ENCODE results near the gene SLC31A2. TPM values are rescaled to one million over a fixed set of nuclear protein-coding genes. Genes with fewer than 3 reads are reported as not detected.

SLC31A2 gene
- total and polyA plus RNA-seq, 2 experiments from 2014 or later = 1.8 to 3.8 TPM

DNA sequence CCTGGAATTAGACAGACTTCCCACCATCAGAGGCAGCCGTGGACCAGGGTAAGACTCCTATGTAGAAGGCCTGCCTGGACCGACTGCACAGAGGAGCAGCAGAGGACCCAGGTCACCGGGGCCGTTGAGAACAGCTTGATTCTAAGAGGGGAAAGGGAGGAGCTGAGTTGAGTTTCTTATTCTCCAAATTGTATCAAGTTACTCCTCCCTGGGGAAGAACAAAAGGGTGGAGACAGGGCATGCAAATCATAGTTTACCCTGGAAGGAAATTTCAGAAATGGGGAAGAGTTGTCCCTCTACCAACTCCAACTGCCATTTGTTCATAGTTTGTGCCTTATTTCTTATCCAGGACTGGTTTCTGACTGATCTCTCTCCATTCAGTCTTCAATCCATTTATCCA, 20.9 kb upstream of the SLC31A2 start (continued):
- TF ChIP-seq, protein P1, sequence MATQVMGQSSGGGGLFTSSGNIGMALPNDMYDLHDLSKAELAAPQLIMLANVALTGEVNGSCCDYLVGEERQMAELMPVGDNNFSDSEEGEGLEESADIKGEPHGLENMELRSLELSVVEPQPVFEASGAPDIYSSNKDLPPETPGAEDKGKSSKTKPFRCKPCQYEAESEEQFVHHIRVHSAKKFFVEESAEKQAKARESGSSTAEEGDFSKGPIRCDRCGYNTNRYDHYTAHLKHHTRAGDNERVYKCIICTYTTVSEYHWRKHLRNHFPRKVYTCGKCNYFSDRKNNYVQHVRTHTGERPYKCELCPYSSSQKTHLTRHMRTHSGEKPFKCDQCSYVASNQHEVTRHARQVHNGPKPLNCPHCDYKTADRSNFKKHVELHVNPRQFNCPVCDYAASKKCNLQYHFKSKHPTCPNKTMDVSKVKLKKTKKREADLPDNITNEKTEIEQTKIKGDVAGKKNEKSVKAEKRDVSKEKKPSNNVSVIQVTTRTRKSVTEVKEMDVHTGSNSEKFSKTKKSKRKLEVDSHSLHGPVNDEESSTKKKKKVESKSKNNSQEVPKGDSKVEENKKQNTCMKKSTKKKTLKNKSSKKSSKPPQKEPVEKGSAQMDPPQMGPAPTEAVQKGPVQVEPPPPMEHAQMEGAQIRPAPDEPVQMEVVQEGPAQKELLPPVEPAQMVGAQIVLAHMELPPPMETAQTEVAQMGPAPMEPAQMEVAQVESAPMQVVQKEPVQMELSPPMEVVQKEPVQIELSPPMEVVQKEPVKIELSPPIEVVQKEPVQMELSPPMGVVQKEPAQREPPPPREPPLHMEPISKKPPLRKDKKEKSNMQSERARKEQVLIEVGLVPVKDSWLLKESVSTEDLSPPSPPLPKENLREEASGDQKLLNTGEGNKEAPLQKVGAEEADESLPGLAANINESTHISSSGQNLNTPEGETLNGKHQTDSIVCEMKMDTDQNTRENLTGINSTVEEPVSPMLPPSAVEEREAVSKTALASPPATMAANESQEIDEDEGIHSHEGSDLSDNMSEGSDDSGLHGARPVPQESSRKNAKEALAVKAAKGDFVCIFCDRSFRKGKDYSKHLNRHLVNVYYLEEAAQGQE (IDR thresholded peaks at IDR 0.05; ENCODE audit: unreplicated experiment) = no peak
- TF ChIP-seq POLR2AphosphoS5 (IDR thresholded peaks at IDR 0.05; ENCODE audit: low read depth) (no peak), EZH2phosphoT487 (IDR thresholded peaks at IDR 0.05; ENCODE audit: unreplicated experiment) (no peak)

DNA sequence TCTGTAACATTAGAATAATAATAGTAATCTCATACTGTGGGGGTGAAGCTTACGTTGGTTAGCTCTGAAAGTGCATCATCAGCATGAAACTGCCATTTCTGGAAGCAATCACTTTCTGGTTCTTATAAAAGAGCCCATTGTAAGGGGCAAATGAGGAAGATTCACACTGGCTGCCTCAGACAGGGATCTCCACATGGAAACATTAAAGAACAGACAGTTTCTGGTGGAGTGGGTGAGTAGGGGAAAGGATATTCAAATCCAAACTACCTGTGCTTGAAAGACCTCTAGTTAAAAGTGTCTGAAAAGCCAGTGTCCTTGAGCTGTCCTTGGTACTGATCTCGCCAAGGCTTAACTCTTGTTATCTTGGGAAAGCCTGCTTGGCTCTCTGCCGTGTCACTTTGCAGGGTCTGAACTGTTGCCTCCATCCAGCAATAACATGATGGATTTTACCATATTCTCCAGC, 19.1 kb upstream of the SLC31A2 start:
- Histone ChIP-seq H3K9me2 (ENCODE audit: insufficient read depth) (no peaks in the 10 kb centered on the region), H3K4me3 (no peak overlapping the region), H3K27ac (ENCODE audit: low read depth) (no peak overlapping the region), H3K79me2 (replicated peaks; ENCODE audit: insufficient read depth) (no peaks in the 10 kb centered on the region), H3K36me3 (ENCODE audit: insufficient read depth) (no peaks in the 10 kb centered on the region), H3K27me3 (ENCODE audit: insufficient read depth) (no peaks in the 10 kb centered on the region), H4K20me1 (replicated peaks; ENCODE audit: insufficient read depth) (no peaks in the 10 kb centered on the region), H3K4me1 (ENCODE audit: insufficient read depth) (no peaks in the 10 kb centered on the region), H3F3A (replicated peaks; ENCODE audit: low read depth) (no peaks in the 10 kb centered on the region), H2AFZ (no peak overlapping the region), H3K4me2 (no peak overlapping the region)
- no peak for TF ChIP-seq CREB1 (CRISPR knock-in tag; IDR thresholded peaks at IDR 0.05; ENCODE audit: low read depth)
- TF ChIP-seq, protein P1 (IDR thresholded peaks at IDR 0.05; ENCODE audit: unreplicated experiment) = peak; percentile 86
- Mint-ChIP-seq H3K36me3 (ENCODE audit: low read depth) (no peaks in the 10 kb centered on the region), H3K27ac (no peak overlapping the region), H3K9me3 (no peaks in the 10 kb centered on the region; the same call in 2 of the 3 replicates), H3K27me3 (ENCODE audit: insufficient read depth, low read depth, poor library complexity) (no peaks in the 10 kb centered on the region), H3K4me3 (no peak overlapping the region), H3K4me1 (peaks cover 5% of the 10 kb centered on the region; the same call in 1 of the 3 replicates)
- peak; percentile 80 for DNase-seq (ENCODE audit: low spot score)
- peak; percentile 83 for ATAC-seq
